H1 (cell line): Measurements from ENCODE around the gene NKAPD1. TPM values are rescaled to one million over a fixed set of nuclear protein-coding genes. Genes with fewer than 3 reads are reported as not detected.

Source experiments
- CTCF ChIA-PET: fragments of 300-600 bp; sonication (Branson Sonifier 250); formaldehyde crosslinking; loops from one replicate; lab custom pipeline; 2021; ENCODE audit not compliant: partially characterized antibody; lab: Charles Lee
- POLR2A ChIA-PET: fragments of 300-600 bp; sonication (Branson Sonifier 250); formaldehyde crosslinking; loops from one replicate; lab custom pipeline; 2021; ENCODE audit warnings: inconsistent platforms; ENCODE audit not compliant: partially characterized antibody; lab: Charles Lee
- DNase-seq, 2 experiments: peaks; one replicate each; pipeline versions ENCODE4 v3.0.0 to v3.0.0-alpha.2; 2010 to 2022; ENCODE audit warnings: low spot score in 2 of 2, low read depth in 1 of 2, mixed read lengths in 1 of 2
- FAIRE-seq: peaks from 2 replicates; lab custom pipeline; 2011; peaks lifted over from hg19 to GRCh38; lab: Jason Lieb, UNC
- H2AFZ ChIP-seq: 2 replicates; pipeline ENCODE4 v1.8.1; 2012; ENCODE audit warnings: low read length, inconsistent platforms
- H2AK5ac ChIP-seq: 2 replicates; pipeline ENCODE4 v1.6.1; 2013; ENCODE audit warnings: low read depth, low read length
- H2BK120ac ChIP-seq: replicated peaks from 2 replicates; pipeline ENCODE3; 2013; ENCODE audit warnings: low read depth, low read length, inconsistent platforms
- H2BK12ac ChIP-seq: 2 replicates; pipeline ENCODE4 v1.6.1; 2013; ENCODE audit warnings: low read depth, low read length
- H2BK15ac ChIP-seq: 2 replicates; pipeline ENCODE4 v1.6.1; 2013; ENCODE audit warnings: low read length
- H2BK20ac ChIP-seq: 2 replicates; pipeline ENCODE4 v1.6.1; 2013; ENCODE audit warnings: low read length
- H2BK5ac ChIP-seq: 2 replicates; pipeline ENCODE4 v1.6.1; 2013; ENCODE audit warnings: low read depth, low read length
- H3K14ac ChIP-seq: 2 replicates; pipeline ENCODE4 v1.6.1; 2013; ENCODE audit warnings: inconsistent platforms; ENCODE audit not compliant: insufficient read length
- H3K18ac ChIP-seq: 2 replicates; pipeline ENCODE4 v1.6.1; 2013; ENCODE audit warnings: low read length; ENCODE audit errors: extremely low read depth
- H3K23ac ChIP-seq: 2 replicates; pipeline ENCODE4 v1.6.1; 2013; ENCODE audit warnings: inconsistent platforms; ENCODE audit not compliant: insufficient read length
- H3K23me2 ChIP-seq: 2 replicates; pipeline ENCODE4 v1.6.1; 2013; ENCODE audit warnings: low read depth, low read length
- H3K27ac ChIP-seq: 2 replicates; pipeline ENCODE4 v1.6.1; 2011; ENCODE audit warnings: low read depth, low read length, inconsistent platforms
- H3K27me3 ChIP-seq, 4 experiments: replicated peaks in 1 of 4; 1 replicate in 1 of 4; 2 replicates in 3 of 4; pipeline versions ENCODE4 v1.6.1 to v1.8.1; 2011 to 2013; ENCODE audit warnings: low read length in 3 of 4, mild to moderate bottlenecking in 3 of 4, inconsistent platforms in 2 of 4, mixed read lengths in 2 of 4, moderate library complexity in 1 of 4; ENCODE audit not compliant: control insufficient read depth in 3 of 4, insufficient read depth in 3 of 4; ENCODE audit errors: extremely low read depth in 1 of 4
- H3K36me3 ChIP-seq, 4 experiments: 2 replicates each; pipeline versions ENCODE4 v1.6.1 to v1.8.1; 2011 to 2013; ENCODE audit warnings: mild to moderate bottlenecking in 4 of 4, low read length in 3 of 4, moderate library complexity in 2 of 4, control low read depth in 1 of 4, inconsistent platforms in 1 of 4; ENCODE audit not compliant: insufficient read depth in 4 of 4, control insufficient read depth in 2 of 4
- H3K4ac ChIP-seq: replicated peaks from 2 replicates; pipeline ENCODE3; 2013; ENCODE audit warnings: low read length, low read depth, mixed read lengths, inconsistent platforms; ENCODE audit not compliant: insufficient read length
- H3K4me1 ChIP-seq, 4 experiments: replicated peaks in 1 of 4; 1 replicate in 1 of 4; 2 replicates in 3 of 4; pipeline versions ENCODE4 v1.6.1 to v1.8.1; 2011 to 2013; ENCODE audit warnings: low read length in 3 of 4, inconsistent platforms in 2 of 4, mixed read lengths in 1 of 4; ENCODE audit not compliant: insufficient read depth in 4 of 4, control insufficient read depth in 3 of 4
- H3K4me2 ChIP-seq, 2 experiments: 2 replicates each; pipeline versions ENCODE4 v1.6.1 to v1.8.1; 2011 to 2013; ENCODE audit warnings: low read depth in 2 of 2, low read length in 2 of 2, control low read depth in 1 of 2, inconsistent platforms in 1 of 2, mild to moderate bottlenecking in 1 of 2; ENCODE audit not compliant: insufficient read depth in 1 of 2
- H3K4me3 ChIP-seq, 4 experiments: fragments of 200-600, 300-600 bp in 1 of 4; sonication (generic), shearing (Covaris generic), sonication (Bioruptor Twin) in 1 of 4; 2 replicates each; pipeline versions ENCODE4 v1.5.1 to v1.8.1; 2011 to 2016; ENCODE audit warnings: low read length in 4 of 4, low read depth in 3 of 4, control low read depth in 2 of 4, inconsistent platforms in 2 of 4, mild to moderate bottlenecking in 2 of 4, mixed read lengths in 1 of 4, moderate library complexity in 1 of 4; ENCODE audit not compliant: insufficient read depth in 2 of 4; ENCODE audit errors: extremely low read depth in 1 of 4
- H3K56ac ChIP-seq: replicated peaks from 2 replicates; pipeline ENCODE3; 2013; ENCODE audit warnings: low read depth, mild to moderate bottlenecking, mixed read lengths, low read length, inconsistent platforms; ENCODE audit not compliant: insufficient read length
- H3K79me1 ChIP-seq: 2 replicates; pipeline ENCODE4 v1.6.1; 2013; ENCODE audit warnings: low read depth, low read length, control low read depth
- H3K79me2 ChIP-seq, 2 experiments: 2 replicates each; pipeline versions ENCODE4 v1.6.1 to v1.8.1; 2012 to 2013; ENCODE audit warnings: low read length in 2 of 2, mild to moderate bottlenecking in 2 of 2, inconsistent platforms in 1 of 2; ENCODE audit not compliant: insufficient read depth in 2 of 2, control insufficient read depth in 1 of 2
- H3K9ac ChIP-seq, 4 experiments: replicated peaks in 1 of 4; 1 replicate in 1 of 4; 2 replicates in 3 of 4; pipeline versions ENCODE4 v1.6.1 to v1.8.1; 2011 to 2013; ENCODE audit warnings: low read depth in 3 of 4, low read length in 3 of 4, control low read depth in 2 of 4, mild to moderate bottlenecking in 2 of 4, moderate library complexity in 2 of 4, inconsistent platforms in 1 of 4; ENCODE audit errors: extremely low read depth in 1 of 4
- H3K9me3 ChIP-seq, 2 experiments: 2 replicates each; pipeline versions ENCODE4 v1.6.1 to v1.8.1; 2012 to 2013; ENCODE audit warnings: mild to moderate bottlenecking in 2 of 2, moderate library complexity in 2 of 2, control low read depth in 1 of 2, inconsistent platforms in 1 of 2, low read depth in 1 of 2, low read length in 1 of 2, mixed read lengths in 1 of 2; ENCODE audit not compliant: insufficient read depth in 2 of 2
- H4K20me1 ChIP-seq, 2 experiments: replicated peaks in 1 of 2; 2 replicates each; pipeline versions ENCODE3 to v1.8.1; 2011 to 2013; ENCODE audit warnings: inconsistent platforms in 2 of 2, low read length in 2 of 2, mild to moderate bottlenecking in 1 of 2; ENCODE audit not compliant: insufficient read depth in 2 of 2, control insufficient read depth in 1 of 2
- H4K5ac ChIP-seq: 2 replicates; pipeline ENCODE4 v1.6.1; 2013; ENCODE audit warnings: low read length, low read depth, mixed read lengths, inconsistent platforms; ENCODE audit not compliant: insufficient read length
- H4K8ac ChIP-seq: 2 replicates; pipeline ENCODE4 v1.8.0; 2013; ENCODE audit warnings: mild to moderate bottlenecking, moderate library complexity, low read length, inconsistent platforms; ENCODE audit not compliant: insufficient read depth; ENCODE audit errors: extremely low read depth
- H4K91ac ChIP-seq: replicated peaks from 2 replicates; pipeline ENCODE3; 2013; ENCODE audit warnings: low read length, mixed read lengths, inconsistent platforms; ENCODE audit not compliant: insufficient read length
- CTCF ChIP-seq, 3 experiments: IDR thresholded peaks; 1 replicate in 2 of 3; 2 replicates in 1 of 3; pipeline versions ENCODE4 v1.5.1 to v1.6.1; 2011; ENCODE audit warnings: low read length in 3 of 3, mild to moderate bottlenecking in 3 of 3, inconsistent platforms in 2 of 3, low read depth in 1 of 3, moderate library complexity in 1 of 3; ENCODE audit not compliant: insufficient read depth in 1 of 3; ENCODE audit errors: control extremely low read depth in 1 of 3
- RAD21 ChIP-seq, 2 experiments: IDR thresholded peaks in 1 of 2; conservative IDR thresholded peaks in 1 of 2; 2 replicates each; pipeline ENCODE4 v1.6.1; 2011; ENCODE audit warnings: low read depth in 2 of 2, low read length in 2 of 2, improper control_type of control experiment in 1 of 2, inconsistent platforms in 1 of 2, mild to moderate bottlenecking in 1 of 2, moderate library complexity in 1 of 2
- SIX5 ChIP-seq: IDR thresholded peaks from 2 replicates; pipeline ENCODE4 v1.6.1; 2011; ENCODE audit warnings: mild to moderate bottlenecking, low read depth, low read length
- WGBS, 2 experiments: shearing (Covaris generic) in 1 of 2; methylation state at CpG; one replicate each; pipeline versions ENCODE4 v1.1.6 to v1.1.7; 2013 to 2015; ENCODE audit warnings: low lambda C conversion rate in 2 of 2, mixed read lengths in 2 of 2, inconsistent platforms in 1 of 2, low coverage in 1 of 2, missing lambda C conversion rate in 1 of 2; ENCODE audit not compliant: insufficient replicate concordance in 2 of 2, insufficient coverage in 1 of 2, insufficient read length in 1 of 2; ENCODE audit errors: extremely low coverage in 1 of 2, missing lambda C conversion rate in 1 of 2; 5-methylcytosine and 5-hydroxymethylcytosine counted together
- polyA plus RNA-seq, 7 experiments: library from polyadenylated mRNA; depleted of rRNA in 3 of 7; stranded (reverse) in 5 of 7; unstranded in 2 of 7; fragments of >200 nt in 5 of 7; fragments of 200-250 nt in 2 of 7; gene quantifications; 1 replicate in 5 of 7; 2 replicates in 1 of 7; 4 replicates in 1 of 7; pipeline versions ENCODE4 v1.2.1 to v1.2.3, GENCODE V29; 2011 to 2013; ENCODE audit warnings: missing spikeins in 2 of 7, mixed read lengths in 2 of 7
- total RNA-seq: library from RNA; stranded (reverse); fragmentation: NEBNext Ultra II Directional; extraction: Animal tissue kit (Norgen Biotek cat#: 25700); gene quantifications from 2 replicates; pipeline ENCODE4 v1.2.1, GENCODE V29; 2021

Gene NKAPD1
- total and polyA plus RNA-seq, 2 of the 8 experiments (the other 6 are each of a cell fraction or from before 2014, with no cell fraction given) = 6.7 to 16.7 TPM

DNA sequence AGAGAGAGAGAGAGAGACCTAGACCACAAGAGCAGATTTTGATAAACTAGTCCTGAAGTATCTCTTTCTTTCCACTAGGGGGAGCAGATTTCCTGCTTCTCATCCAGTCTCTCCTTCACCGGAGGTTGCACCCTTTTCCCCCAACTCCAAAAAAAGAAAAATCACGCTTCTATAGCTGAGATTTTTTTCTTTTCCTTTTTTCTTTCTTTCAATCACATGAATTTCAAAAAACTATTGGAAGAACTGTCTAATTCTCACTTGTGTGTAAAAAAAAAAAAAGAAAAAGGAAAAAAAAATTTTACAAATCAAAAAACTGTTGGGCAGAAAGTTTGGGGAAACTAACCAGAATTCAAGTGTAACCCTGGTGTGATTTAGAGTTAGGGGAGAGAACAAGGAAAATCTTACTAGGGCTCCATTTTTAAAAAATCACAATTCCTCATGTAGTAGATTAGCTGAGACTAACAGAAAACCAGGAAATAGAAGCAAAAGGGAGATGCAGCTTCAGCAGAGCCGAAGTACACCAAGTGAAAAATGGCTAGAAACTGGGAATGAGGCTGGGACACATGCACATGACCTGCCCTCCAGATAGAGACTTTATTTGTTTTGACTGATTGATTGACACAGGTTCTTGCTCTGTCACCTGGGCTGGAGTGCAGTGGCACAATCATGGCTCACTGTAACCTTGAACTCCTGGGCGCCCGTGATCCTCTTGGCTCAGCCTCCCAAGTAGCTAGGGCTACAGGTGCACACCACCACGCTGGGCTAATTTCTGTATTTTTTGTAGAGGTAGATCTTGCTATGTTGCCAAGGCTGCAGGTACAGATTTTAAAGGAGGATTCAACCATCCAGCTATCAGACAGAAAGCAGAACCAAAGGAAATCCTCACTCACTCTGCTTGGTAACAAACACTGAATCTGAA lies 39.7 kb downstream of the NKAPD1 start:
- H4K20me1 ChIP-seq = no peaks in the 10 kb centered on the region
- no peak overlapping the region for H4K5ac ChIP-seq
- H3K79me1 ChIP-seq = no peaks in the 10 kb centered on the region
- H3K4me2 ChIP-seq = no peak overlapping the region
- H3K4ac ChIP-seq = no peak overlapping the region
- no peak overlapping the region for H2BK15ac ChIP-seq
- TF ChIP-seq CTCF (IDR thresholded peaks at IDR 0.05; ENCODE audit: control extremely low read depth in 1 of 3, insufficient read depth in 1 of 3, low read depth in 1 of 3, low read length in 3 of 3) (peak in 2 of 3 experiments; percentile 53 to 59; a peak in 3 of 4 replicates), RAD21 (IDR thresholded peaks at IDR 0.05 in 1 of 2, conservative IDR thresholded peaks at IDR 0.05 in 1 of 2; ENCODE audit: low read depth in 2 of 2, low read length in 2 of 2) (peak; percentile 64 to 65), SIX5 (no peak)
- ChIA-PET CTCF (interaction anchor here (0.6 to 9.3 kb wide), 39 partner anchors 8 to 1392 kb away, joined by 3 to 104 read pairs (median 4); partner anchors contain the start of genes BCO2 and IL18), POLR2A (interaction anchor here (1.1 kb wide), 1 partner anchor 9 kb away, joined by 3 read pairs; no protein-coding TSS in a partner anchor)
- no peaks in the 10 kb centered on the region for H3K27me3 ChIP-seq
- H3K9me3 ChIP-seq = no peaks in the 10 kb centered on the region
- H3K56ac ChIP-seq = no peak overlapping the region
- WGBS, 2 experiments = 78% methylated on average over 6 of the region's 6 CpGs; no CpG with 5 or more reads in 1 of the 2 experiments
- no peak overlapping the region for H4K91ac ChIP-seq
- no peaks in the 10 kb centered on the region for H3K79me2 ChIP-seq
- FAIRE-seq = no peak
- H3K36me3 ChIP-seq = no peaks in the 10 kb centered on the region
- H3K18ac ChIP-seq = no peak overlapping the region
- H2AFZ ChIP-seq = no peak overlapping the region
- H3K27ac ChIP-seq = no peak overlapping the region
- H2AK5ac ChIP-seq = no peak overlapping the region
- no peak overlapping the region for H2BK12ac ChIP-seq
- H4K8ac ChIP-seq = no peak overlapping the region
- no peak overlapping the region for H3K9ac ChIP-seq
- no peak overlapping the region for H3K23ac ChIP-seq
- no peak overlapping the region for H2BK20ac ChIP-seq
- H2BK5ac ChIP-seq = no peak overlapping the region
- no peak overlapping the region for H3K4me3 ChIP-seq
- H3K4me1 ChIP-seq = no peaks in the 10 kb centered on the region
- no peak for DNase-seq
- no peaks in the 10 kb centered on the region for H3K23me2 ChIP-seq
- no peak overlapping the region for H2BK120ac ChIP-seq
- no peak overlapping the region for H3K14ac ChIP-seq
